HepG2 (cell line): ENCODE measurements around the gene CORO1A. TPM values are rescaled to one million over a fixed set of nuclear protein-coding genes. Genes with fewer than 3 reads are reported as not detected.
"Not testable (repeated sequence)": the region's sequence is repeated elsewhere in the genome, so short reads cannot be mapped to it uniquely, and the experiment has no call there.

ENCODE experiments used
- ATAC-seq: fragments of 200-7000 bp; cut with Tn5 transposase; 3 replicates; pipeline ENCODE4 v1.9.1; 2020; ENCODE audit warnings: mild to moderate bottlenecking, moderate library complexity
- BruUV-seq: library from RNA; stranded (reverse); fragments of 400-500 nt; replicated peaks from 2 replicates; lab custom pipeline; 2021; lab: Mats Ljungman, UMichigan
- CTCF ChIA-PET: fragments of 300-600 bp; formaldehyde crosslinking; extraction: SDS; loops from one replicate; lab custom pipeline; 2021; ENCODE audit warnings: low total read pairs, inconsistent platforms, low intra/inter-chr PET ratio; lab: Yijun Ruan, JAX
- POLR2A ChIA-PET: fragments of 350-600 bp; sonication (Branson Sonifier 250); formaldehyde crosslinking; loops from one replicate; lab custom pipeline; 2020; ENCODE audit warnings: antibody characterized with exemption, inconsistent platforms; lab: Yijun Ruan, JAX
- DNase-seq: peaks from one replicate; pipeline ENCODE4 v3.0.0-alpha.2; 2015; ENCODE audit warnings: low spot score
- FAIRE-seq: peaks from 3 replicates; lab custom pipeline; 2011; peaks lifted over from hg19 to GRCh38; lab: Jason Lieb, UNC
- H2AFZ ChIP-seq: one replicate; pipeline ENCODE4 v1.6.1; 2011; ENCODE audit warnings: low read length, inconsistent platforms
- H3K27ac ChIP-seq: fragments of 300-600 bp; 3 replicates; pipeline ENCODE4 v1.8.0; 2011; ENCODE audit warnings: mixed run types, mild to moderate bottlenecking, mixed read lengths, low read length, inconsistent platforms; ENCODE audit not compliant: insufficient read depth; ENCODE audit errors: extremely low read length
- H3K27me3 ChIP-seq, 2 experiments: fragments of 200-600 bp in 1 of 2; 2 replicates in 1 of 2; 3 replicates in 1 of 2; pipeline versions ENCODE4 v1.6.0 to v1.8.0; 2011; ENCODE audit warnings: low read length in 2 of 2, mild to moderate bottlenecking in 2 of 2, moderate library complexity in 2 of 2, inconsistent platforms in 1 of 2; ENCODE audit not compliant: insufficient read depth in 2 of 2, control insufficient read depth in 1 of 2
- H3K36me3 ChIP-seq, 2 experiments: fragments of 200-600 bp in 1 of 2; replicated peaks in 1 of 2; 2 replicates in 1 of 2; 3 replicates in 1 of 2; pipeline versions ENCODE4 v1.5.1 to v1.8.0; 2011; ENCODE audit warnings: low read length in 2 of 2, inconsistent platforms in 1 of 2; ENCODE audit not compliant: insufficient read depth in 2 of 2, control insufficient read depth in 1 of 2
- H3K4me1 ChIP-seq: 2 replicates; pipeline ENCODE4 v1.5.1; 2012; ENCODE audit warnings: low read length, inconsistent platforms; ENCODE audit not compliant: insufficient read depth
- H3K4me2 ChIP-seq: 2 replicates; pipeline ENCODE4 v1.6.0; 2011; ENCODE audit warnings: low read depth, low read length, inconsistent platforms
- H3K4me3 ChIP-seq, 3 experiments: fragments of 200-600 bp in 1 of 3; sonication (generic), shearing (Covaris generic) in 1 of 3; replicated peaks in 1 of 3; 2 replicates each; pipeline ENCODE4 v1.5.1; 2011 to 2016; ENCODE audit warnings: low read length in 3 of 3, inconsistent platforms in 2 of 3, low read depth in 2 of 3, mild to moderate bottlenecking in 2 of 3, control low read depth in 1 of 3, mixed read lengths in 1 of 3; ENCODE audit not compliant: insufficient read depth in 1 of 3
- H3K79me2 ChIP-seq: one replicate; pipeline ENCODE4 v1.6.1; 2011; ENCODE audit warnings: low read length, inconsistent platforms; ENCODE audit not compliant: insufficient read depth
- H3K9ac ChIP-seq: 2 replicates; pipeline ENCODE4 v1.6.0; 2011; ENCODE audit warnings: mild to moderate bottlenecking, low read depth, low read length, inconsistent platforms; ENCODE audit not compliant: insufficient read depth
- H3K9me3 ChIP-seq: 2 replicates; pipeline ENCODE4 v1.5.1; 2012; ENCODE audit warnings: mild to moderate bottlenecking, low read length
- H4K20me1 ChIP-seq: 2 replicates; pipeline ENCODE4 v1.6.0; 2011; ENCODE audit warnings: inconsistent platforms, mild to moderate bottlenecking, low read length, moderate library complexity; ENCODE audit not compliant: insufficient read depth
- CEBPG ChIP-seq: IDR thresholded peaks from 2 replicates; pipeline ENCODE4 v1.6.1; 2016
- WGBS: methylation state at CpG from one replicate; pipeline ENCODE4 v1.1.6; 2017; ENCODE audit warnings: low lambda C conversion rate; 5-methylcytosine and 5-hydroxymethylcytosine counted together
- in situ Hi-C: cut with HindIII; loops from 2 replicates; pipeline ENCODE4 v1.10.0; 2017; ENCODE audit warnings: low pct_unique_long_range_greater_than_20kb; ENCODE audit not compliant: extremely low pct_ligation_motif_present
- intact Hi-C: fragments of 100-400 bp; cut with micrococcal nuclease; formaldehyde crosslinking; loops from one replicate; pipeline ENCODE4 v1.10.0; 2022; ENCODE audit not compliant: unreplicated experiment
- polyA plus RNA-seq, 8 experiments: library from polyadenylated mRNA; depleted of rRNA in 3 of 8; stranded (reverse) in 7 of 8; unstranded in 1 of 8; fragments of >200 nt; fragmentation: Illumina TruSeq in 4 of 8; extraction: Trizol in 4 of 8; gene quantifications; 2 replicates each; pipeline versions ENCODE4 v1.2.1 to v1.2.3, GENCODE V29; 2011 to 2016; ENCODE audit warnings: low read depth in 4 of 8, missing spikeins in 1 of 8, mixed read lengths in 1 of 8; ENCODE audit not compliant: insufficient read depth in 1 of 8
- total RNA-seq, 5 experiments: library from RNA; depleted of rRNA; stranded (reverse); fragments of >200 nt; fragmentation: Illumina TruSeq; extraction: Trizol; gene quantifications; 2 replicates each; pipeline ENCODE4 v1.2.3, GENCODE V29; 2016; ENCODE audit warnings: low read depth in 1 of 5

Gene CORO1A
- total and polyA plus RNA-seq, 2 of the 13 experiments (the other 11 are each of a cell fraction or from before 2014, with no cell fraction given) = 6.5 to 12.9 TPM

DNA sequence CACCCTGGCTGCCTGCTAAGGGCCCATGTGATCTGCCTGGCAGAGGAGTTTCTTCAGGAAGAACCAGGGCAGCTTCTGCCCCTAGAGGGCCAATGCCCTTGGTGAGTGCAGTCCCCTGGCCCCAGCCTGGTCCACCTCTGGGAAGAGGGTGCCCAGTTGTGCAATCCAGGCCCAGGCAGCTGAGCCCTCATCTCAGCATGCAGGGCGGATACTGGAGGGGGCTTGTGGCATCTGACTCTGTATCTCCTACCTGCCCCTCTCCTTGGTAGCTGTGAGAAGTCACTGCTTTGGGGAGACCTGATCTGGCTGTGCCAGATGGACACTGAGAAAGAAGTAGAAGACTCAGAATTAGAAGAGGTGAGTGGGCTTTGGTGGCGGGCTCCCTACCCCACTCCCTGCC lies 13.6 kb downstream of the CORO1A start:
- BruUV-seq, in situ Hi-C loops, H3K9ac ChIP-seq, H2AFZ ChIP-seq, H3K27me3 ChIP-seq, H3K9me3 ChIP-seq, intact Hi-C loops, DNase-seq, H3K36me3 ChIP-seq, FAIRE-seq, CTCF ChIA-PET, POLR2A ChIA-PET, H3K4me2 ChIP-seq, H4K20me1 ChIP-seq, H3K79me2 ChIP-seq, ATAC-seq, H3K4me1 ChIP-seq, H3K4me3 ChIP-seq, H3K27ac ChIP-seq: not testable (repeated sequence)
- 50% methylated on average over 1 of the region's 2 CpGs for WGBS
- TF ChIP-seq CEBPG (CRISPR knock-in tag) = 0 out of 2 replicates have a peak, but pooled peaks have one; percentile 9

- WGBS = no CpG with 5 or more reads among the region's 3 CpGs
- H3K9me3 ChIP-seq, DNase-seq, FAIRE-seq, in situ Hi-C loops, H4K20me1 ChIP-seq, H3K4me1 ChIP-seq, H2AFZ ChIP-seq, H3K4me2 ChIP-seq, POLR2A ChIA-PET, intact Hi-C loops, H3K79me2 ChIP-seq, CTCF ChIA-PET, H3K27ac ChIP-seq, H3K27me3 ChIP-seq, H3K9ac ChIP-seq, H3K4me3 ChIP-seq, H3K36me3 ChIP-seq: not testable (repeated sequence)
- BruUV-seq = TSS peak; percentile 99
- peak; percentile 51 for ATAC-seq
Observed at GRCh38 chr16:30199049-30199448, 15.6 kb downstream of the CORO1A start, which contains the start of gene SULT1A3. SULT1A3 (plus strand) TSS chr16:30199255; CDS start chr16:30200729, 1,474 bp downstream.

DNA sequence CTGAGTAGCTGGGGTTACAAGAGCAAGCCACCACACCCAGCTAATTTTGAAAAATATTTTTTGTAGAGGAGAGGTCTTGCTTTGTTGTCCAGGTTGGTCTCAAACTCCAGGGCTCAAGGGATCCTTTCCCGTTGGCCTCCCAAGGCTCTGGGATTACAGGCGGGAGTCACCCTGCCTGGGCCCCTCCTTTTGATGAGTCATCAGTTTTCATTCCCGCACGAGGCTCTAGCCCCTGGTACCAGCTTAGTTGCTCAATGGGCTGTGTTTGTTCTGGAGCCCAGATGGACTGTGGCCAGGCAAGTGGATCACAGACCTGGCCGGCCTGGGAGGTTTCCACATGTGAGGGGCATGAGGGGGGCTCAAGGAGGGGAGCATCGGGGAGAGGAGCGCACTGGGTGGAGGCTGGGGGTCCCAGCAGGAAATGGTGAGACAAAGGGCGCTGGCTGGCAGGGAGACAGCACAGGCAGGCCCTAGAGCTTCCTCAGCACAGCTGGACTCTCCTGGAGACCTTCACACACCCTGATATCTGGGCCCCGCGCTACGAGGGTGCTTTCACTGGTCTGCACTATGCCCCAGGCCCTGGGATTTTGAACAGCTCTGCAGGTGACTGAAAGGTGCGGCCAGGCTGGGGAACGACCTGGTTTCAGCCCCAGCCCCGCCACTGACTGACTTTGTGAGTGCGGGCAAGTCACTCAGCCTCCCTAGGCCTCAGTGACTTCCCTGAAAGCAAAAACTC lies 16.4 kb downstream of the CORO1A start:
- H3K4me1 ChIP-seq, in situ Hi-C loops, H3K9ac ChIP-seq, POLR2A ChIA-PET, H3K9me3 ChIP-seq, intact Hi-C loops, H3K4me2 ChIP-seq, H2AFZ ChIP-seq, CTCF ChIA-PET, H3K27me3 ChIP-seq, H4K20me1 ChIP-seq, DNase-seq, BruUV-seq, H3K27ac ChIP-seq, H3K4me3 ChIP-seq, H3K79me2 ChIP-seq, H3K36me3 ChIP-seq: not testable (repeated sequence)
- FAIRE-seq = peak; percentile 100
- ATAC-seq = peak; percentile 76
- WGBS = no CpG with 5 or more reads among the region's 15 CpGs

DNA sequence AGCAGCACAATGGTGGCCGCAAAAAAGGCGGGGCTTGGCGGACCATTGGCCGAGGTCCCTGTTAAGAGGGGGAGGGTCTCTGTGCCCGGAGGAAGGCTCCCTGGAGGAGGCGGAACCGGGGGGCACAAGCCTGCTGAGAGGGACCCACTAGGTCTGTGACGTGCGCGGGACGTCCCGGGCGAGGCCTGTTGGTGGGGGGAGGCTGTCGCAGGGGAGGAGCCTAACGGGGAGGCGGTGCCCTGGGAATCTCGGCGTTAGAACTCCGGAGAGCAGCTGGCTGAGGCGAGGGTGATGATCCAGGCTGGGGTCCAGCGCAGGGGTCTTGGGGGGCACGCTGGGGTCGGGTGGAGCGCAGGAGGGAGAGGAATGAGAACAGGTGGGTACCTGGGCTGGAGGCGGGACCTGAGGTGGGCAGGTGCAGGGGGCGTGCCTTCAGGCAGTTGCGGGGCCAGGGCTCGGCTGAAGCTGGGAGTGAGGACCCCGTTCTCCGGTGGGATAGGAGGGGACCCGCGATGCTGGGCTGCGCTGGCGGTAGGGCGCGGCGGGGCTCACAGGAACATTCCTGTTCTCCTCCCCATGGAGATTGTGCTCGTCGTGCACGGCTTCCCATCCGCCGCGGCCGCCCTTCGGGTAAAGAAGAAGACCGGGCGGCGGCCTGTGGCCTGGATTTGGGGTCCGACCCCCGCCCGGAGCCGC lies 22.3 kb downstream of the CORO1A start:
- intact Hi-C loops, BruUV-seq, H3K36me3 ChIP-seq, H4K20me1 ChIP-seq, H3K4me1 ChIP-seq, H3K9ac ChIP-seq, POLR2A ChIA-PET, H3K9me3 ChIP-seq, in situ Hi-C loops, H2AFZ ChIP-seq, H3K79me2 ChIP-seq, FAIRE-seq, H3K27me3 ChIP-seq, CTCF ChIA-PET, DNase-seq, H3K27ac ChIP-seq, H3K4me3 ChIP-seq: not testable (repeated sequence)
- 0 out of 2 replicates have a peak overlapping the region, but pooled peaks have one; percentile 12 for H3K4me2 ChIP-seq
- ATAC-seq = peak; percentile 5
- WGBS = 73% methylated on average over 25 of the region's 52 CpGs
